Measurements from ENCODE around the gene PAOX. TPM values are rescaled to one million over a fixed set of nuclear protein-coding genes. Genes with fewer than 3 reads are reported as not detected.

PAOX gene
- total and polyA plus RNA-seq, 2 of the 13 experiments (the other 11 are each of a cell fraction or from before 2014, with no cell fraction given), result 0.49 to 0.77 TPM

DNA sequence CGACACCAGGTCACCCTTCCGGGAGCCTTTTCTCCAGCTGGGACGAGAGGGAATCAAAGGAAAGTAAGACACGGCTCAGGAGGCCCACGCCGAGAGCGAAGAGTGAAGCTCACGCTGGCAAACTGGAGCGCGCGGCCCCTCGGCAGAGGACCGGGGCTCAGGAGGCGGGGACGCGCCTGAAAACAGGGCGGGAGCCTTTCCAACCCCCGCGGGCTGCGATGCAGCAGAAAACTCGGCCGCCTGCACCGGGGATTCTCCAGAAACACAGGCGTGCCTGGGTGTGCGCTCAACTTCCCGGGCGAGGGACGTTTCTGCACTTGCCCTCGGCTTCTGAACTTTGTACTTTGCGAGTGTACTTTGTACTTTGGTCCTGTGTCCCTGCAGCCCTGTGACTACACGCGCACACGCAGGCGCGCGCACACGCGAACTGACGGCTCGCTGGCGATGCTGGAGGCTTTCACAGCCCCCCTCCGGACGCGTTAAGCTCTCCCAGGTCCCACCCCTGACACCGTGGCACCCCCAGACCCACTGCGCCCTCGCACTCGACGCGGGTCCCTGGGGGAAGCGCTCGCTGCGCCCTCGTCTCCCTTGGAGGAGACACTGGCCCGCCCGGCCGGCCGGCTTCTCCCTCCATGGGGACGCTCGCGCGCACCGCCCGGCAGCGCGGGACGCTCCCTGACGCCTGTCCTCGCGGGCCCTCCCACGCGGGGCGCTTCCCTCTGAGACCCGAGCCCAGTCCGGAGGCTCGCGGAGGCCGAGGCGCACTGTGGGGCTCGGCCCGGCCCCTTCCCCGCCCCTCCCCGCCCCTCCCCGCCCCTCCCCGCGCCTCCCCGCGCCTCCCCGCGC is 588 bp upstream of the PAOX start (continued):
- TF ChIP-seq, protein P1, sequence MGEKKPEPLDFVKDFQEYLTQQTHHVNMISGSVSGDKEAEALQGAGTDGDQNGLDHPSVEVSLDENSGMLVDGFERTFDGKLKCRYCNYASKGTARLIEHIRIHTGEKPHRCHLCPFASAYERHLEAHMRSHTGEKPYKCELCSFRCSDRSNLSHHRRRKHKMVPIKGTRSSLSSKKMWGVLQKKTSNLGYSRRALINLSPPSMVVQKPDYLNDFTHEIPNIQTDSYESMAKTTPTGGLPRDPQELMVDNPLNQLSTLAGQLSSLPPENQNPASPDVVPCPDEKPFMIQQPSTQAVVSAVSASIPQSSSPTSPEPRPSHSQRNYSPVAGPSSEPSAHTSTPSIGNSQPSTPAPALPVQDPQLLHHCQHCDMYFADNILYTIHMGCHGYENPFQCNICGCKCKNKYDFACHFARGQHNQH (CRISPR knock-in tag; IDR thresholded peaks at IDR 0.05), result 0 out of 2 replicates have a peak, but pooled peaks have one; percentile 26
- TF ChIP-seq ZFP36L1 (CRISPR knock-in tag; IDR thresholded peaks at IDR 0.05) (0 out of 2 replicates have a peak, but pooled peaks have one; percentile 43), ZNF101 (CRISPR knock-in tag; IDR thresholded peaks at IDR 0.05; ENCODE audit: borderline replicate concordance, low read depth) (no peak), MED1 (CRISPR knock-in tag; IDR thresholded peaks at IDR 0.05) (peak; percentile 84), NCOA1 (CRISPR knock-in tag; IDR thresholded peaks at IDR 0.05) (no peak), PLRG1 (conservative IDR thresholded peaks at IDR 0.05) (no peak), PHF20 (CRISPR knock-in tag; IDR thresholded peaks at IDR 0.05) (peak; percentile 49; the same call in 1 of the 2 replicates), SIN3B (IDR thresholded peaks at IDR 0.05; ENCODE audit: low read length) (no peak), ZNF577 (CRISPR knock-in tag; IDR thresholded peaks at IDR 0.05; ENCODE audit: borderline replicate concordance, low read depth) (no peak), EEA1 (CRISPR knock-in tag; IDR thresholded peaks at IDR 0.05; ENCODE audit: borderline replicate concordance) (no peak), SSRP1 (CRISPR knock-in tag; IDR thresholded peaks at IDR 0.05) (no peak)
- TF ChIP-seq, protein P2, sequence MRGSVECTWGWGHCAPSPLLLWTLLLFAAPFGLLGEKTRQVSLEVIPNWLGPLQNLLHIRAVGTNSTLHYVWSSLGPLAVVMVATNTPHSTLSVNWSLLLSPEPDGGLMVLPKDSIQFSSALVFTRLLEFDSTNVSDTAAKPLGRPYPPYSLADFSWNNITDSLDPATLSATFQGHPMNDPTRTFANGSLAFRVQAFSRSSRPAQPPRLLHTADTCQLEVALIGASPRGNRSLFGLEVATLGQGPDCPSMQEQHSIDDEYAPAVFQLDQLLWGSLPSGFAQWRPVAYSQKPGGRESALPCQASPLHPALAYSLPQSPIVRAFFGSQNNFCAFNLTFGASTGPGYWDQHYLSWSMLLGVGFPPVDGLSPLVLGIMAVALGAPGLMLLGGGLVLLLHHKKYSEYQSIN (CRISPR knock-in tag; IDR thresholded peaks at IDR 0.05; ENCODE audit: borderline replicate concordance), result no peak
- TF ChIP-seq, protein P3, sequence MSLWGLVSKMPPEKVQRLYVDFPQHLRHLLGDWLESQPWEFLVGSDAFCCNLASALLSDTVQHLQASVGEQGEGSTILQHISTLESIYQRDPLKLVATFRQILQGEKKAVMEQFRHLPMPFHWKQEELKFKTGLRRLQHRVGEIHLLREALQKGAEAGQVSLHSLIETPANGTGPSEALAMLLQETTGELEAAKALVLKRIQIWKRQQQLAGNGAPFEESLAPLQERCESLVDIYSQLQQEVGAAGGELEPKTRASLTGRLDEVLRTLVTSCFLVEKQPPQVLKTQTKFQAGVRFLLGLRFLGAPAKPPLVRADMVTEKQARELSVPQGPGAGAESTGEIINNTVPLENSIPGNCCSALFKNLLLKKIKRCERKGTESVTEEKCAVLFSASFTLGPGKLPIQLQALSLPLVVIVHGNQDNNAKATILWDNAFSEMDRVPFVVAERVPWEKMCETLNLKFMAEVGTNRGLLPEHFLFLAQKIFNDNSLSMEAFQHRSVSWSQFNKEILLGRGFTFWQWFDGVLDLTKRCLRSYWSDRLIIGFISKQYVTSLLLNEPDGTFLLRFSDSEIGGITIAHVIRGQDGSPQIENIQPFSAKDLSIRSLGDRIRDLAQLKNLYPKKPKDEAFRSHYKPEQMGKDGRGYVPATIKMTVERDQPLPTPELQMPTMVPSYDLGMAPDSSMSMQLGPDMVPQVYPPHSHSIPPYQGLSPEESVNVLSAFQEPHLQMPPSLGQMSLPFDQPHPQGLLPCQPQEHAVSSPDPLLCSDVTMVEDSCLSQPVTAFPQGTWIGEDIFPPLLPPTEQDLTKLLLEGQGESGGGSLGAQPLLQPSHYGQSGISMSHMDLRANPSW (CRISPR knock-in tag; IDR thresholded peaks at IDR 0.05; ENCODE audit: borderline replicate concordance), result no peak; the same call in 1 of the 2 replicates
- TF ChIP-seq, protein P4, sequence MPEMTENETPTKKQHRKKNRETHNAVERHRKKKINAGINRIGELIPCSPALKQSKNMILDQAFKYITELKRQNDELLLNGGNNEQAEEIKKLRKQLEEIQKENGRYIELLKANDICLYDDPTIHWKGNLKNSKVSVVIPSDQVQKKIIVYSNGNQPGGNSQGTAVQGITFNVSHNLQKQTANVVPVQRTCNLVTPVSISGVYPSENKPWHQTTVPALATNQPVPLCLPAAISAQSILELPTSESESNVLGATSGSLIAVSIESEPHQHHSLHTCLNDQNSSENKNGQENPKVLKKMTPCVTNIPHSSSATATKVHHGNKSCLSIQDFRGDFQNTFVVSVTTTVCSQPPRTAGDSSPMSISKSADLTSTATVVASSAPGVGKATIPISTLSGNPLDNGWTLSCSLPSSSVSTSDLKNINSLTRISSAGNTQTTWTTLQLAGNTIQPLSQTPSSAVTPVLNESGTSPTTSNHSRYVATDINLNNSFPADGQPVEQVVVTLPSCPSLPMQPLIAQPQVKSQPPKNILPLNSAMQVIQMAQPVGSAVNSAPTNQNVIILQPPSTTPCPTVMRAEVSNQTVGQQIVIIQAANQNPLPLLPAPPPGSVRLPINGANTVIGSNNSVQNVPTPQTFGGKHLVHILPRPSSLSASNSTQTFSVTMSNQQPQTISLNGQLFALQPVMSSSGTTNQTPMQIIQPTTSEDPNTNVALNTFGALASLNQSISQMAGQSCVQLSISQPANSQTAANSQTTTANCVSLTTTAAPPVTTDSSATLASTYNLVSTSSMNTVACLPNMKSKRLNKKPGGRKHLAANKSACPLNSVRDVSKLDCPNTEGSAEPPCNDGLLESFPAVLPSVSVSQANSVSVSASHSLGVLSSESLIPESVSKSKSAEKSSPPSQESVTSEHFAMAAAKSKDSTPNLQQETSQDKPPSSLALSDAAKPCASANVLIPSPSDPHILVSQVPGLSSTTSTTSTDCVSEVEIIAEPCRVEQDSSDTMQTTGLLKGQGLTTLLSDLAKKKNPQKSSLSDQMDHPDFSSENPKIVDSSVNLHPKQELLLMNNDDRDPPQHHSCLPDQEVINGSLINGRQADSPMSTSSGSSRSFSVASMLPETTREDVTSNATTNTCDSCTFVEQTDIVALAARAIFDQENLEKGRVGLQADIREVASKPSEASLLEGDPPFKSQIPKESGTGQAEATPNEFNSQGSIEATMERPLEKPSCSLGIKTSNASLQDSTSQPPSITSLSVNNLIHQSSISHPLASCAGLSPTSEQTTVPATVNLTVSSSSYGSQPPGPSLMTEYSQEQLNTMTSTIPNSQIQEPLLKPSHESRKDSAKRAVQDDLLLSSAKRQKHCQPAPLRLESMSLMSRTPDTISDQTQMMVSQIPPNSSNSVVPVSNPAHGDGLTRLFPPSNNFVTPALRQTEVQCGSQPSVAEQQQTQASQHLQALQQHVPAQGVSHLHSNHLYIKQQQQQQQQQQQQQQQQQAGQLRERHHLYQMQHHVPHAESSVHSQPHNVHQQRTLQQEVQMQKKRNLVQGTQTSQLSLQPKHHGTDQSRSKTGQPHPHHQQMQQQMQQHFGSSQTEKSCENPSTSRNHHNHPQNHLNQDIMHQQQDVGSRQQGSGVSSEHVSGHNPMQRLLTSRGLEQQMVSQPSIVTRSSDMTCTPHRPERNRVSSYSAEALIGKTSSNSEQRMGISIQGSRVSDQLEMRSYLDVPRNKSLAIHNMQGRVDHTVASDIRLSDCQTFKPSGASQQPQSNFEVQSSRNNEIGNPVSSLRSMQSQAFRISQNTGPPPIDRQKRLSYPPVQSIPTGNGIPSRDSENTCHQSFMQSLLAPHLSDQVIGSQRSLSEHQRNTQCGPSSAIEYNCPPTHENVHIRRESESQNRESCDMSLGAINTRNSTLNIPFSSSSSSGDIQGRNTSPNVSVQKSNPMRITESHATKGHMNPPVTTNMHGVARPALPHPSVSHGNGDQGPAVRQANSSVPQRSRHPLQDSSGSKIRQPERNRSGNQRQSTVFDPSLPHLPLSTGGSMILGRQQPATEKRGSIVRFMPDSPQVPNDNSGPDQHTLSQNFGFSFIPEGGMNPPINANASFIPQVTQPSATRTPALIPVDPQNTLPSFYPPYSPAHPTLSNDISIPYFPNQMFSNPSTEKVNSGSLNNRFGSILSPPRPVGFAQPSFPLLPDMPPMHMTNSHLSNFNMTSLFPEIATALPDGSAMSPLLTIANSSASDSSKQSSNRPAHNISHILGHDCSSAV (CRISPR knock-in tag; IDR thresholded peaks at IDR 0.05; ENCODE audit: borderline replicate concordance), result no peak

Measured in HepG2 (cell line).